ENCODE results near the gene SSX2IP. TPM values are rescaled to one million over a fixed set of nuclear protein-coding genes. Genes with fewer than 3 reads are reported as not detected.
A peak's percentile ranks its signal among the peaks of the same experiment; 100 is the strongest.

SSX2IP gene
- 10 to 100 TPM; 10.7 to 25.2 TPM for total RNA-seq

GRCh38 chr1:84690397-84691121, at the start of gene SSX2IP:
Gene SSX2IP, minus strand, starts transcription at chr1:84690461. Its CDS starts 19,242 bp downstream, at chr1:84671219.
- intact Hi-C loops (cut with DNase I): no loop called here
- TF ChIP-seq POLR2AphosphoS5 (IDR thresholded peaks at IDR 0.05): peak; percentile 79
- peak; percentile 51 for TF ChIP-seq POLR2A (IDR thresholded peaks at IDR 0.05)
- peak in 1 of 4 experiments; percentile 7 for TF ChIP-seq CTCF (IDR thresholded peaks at IDR 0.05)
- peak; percentile 98 for DNase-seq (ENCODE audit: low spot score)
- H3K36me3 ChIP-seq: no peaks in the 10 kb centered on the region
- no peaks in the 10 kb centered on the region for H3K27me3 ChIP-seq (replicated peaks; ENCODE audit: insufficient read depth)
- no peaks in the 10 kb centered on the region for H3K9me3 ChIP-seq
- H3K4me3 ChIP-seq: peak within 1 kb of the TSS; percentile 85 to 90
- no peaks in the 10 kb centered on the region for H3K4me1 ChIP-seq (replicated peaks)
- H3K27ac ChIP-seq: peak within 1 kb of the TSS; percentile 81 to 90
- under 1% methylated on average over 59 of the region's 68 CpGs for WGBS

GRCh38 chr1:84738237-84738636, 48.0 kb upstream of the SSX2IP start:
- H3K27me3 ChIP-seq (replicated peaks; ENCODE audit: insufficient read depth): no peaks in the 10 kb centered on the region
- WGBS: 95% methylated on average over 13 of the region's 13 CpGs
- no peaks in the 10 kb centered on the region for H3K9me3 ChIP-seq
- H3K4me1 ChIP-seq (replicated peaks): no peaks in the 10 kb centered on the region
- H3K36me3 ChIP-seq: no peaks in the 10 kb centered on the region
- DNase-seq (ENCODE audit: low spot score): no peak
- H3K4me3 ChIP-seq: no peak overlapping the region
- intact Hi-C loops (cut with DNase I): no loop called here
- TF ChIP-seq POLR2A (IDR thresholded peaks at IDR 0.05) (no peak), POLR2AphosphoS5 (IDR thresholded peaks at IDR 0.05) (no peak), CTCF (IDR thresholded peaks at IDR 0.05) (no peak)
- H3K27ac ChIP-seq: no peak overlapping the region

- Histone ChIP-seq H3K36me3 (no peaks in the 10 kb centered on the region), H3K4me3 (no peak overlapping the region), H3K27me3 (replicated peaks; ENCODE audit: insufficient read depth) (no peaks in the 10 kb centered on the region), H3K9me3 (no peaks in the 10 kb centered on the region), H3K4me1 (replicated peaks) (no peaks in the 10 kb centered on the region), H3K27ac (no peak overlapping the region)
- TF ChIP-seq POLR2AphosphoS5 (IDR thresholded peaks at IDR 0.05) (peak; percentile 15), POLR2A (IDR thresholded peaks at IDR 0.05) (no peak), CTCF (IDR thresholded peaks at IDR 0.05) (no peak)
- no peak for DNase-seq (ENCODE audit: low spot score)
- WGBS: 30% methylated on average over 4 of the region's 4 CpGs
- intact Hi-C loops (cut with DNase I): no loop called here
Measured at GRCh38 chr1:84737590-84737989, 47.3 kb upstream of the SSX2IP start.

- TF ChIP-seq CTCF (IDR thresholded peaks at IDR 0.05): no peak
- TF ChIP-seq POLR2AphosphoS5 (IDR thresholded peaks at IDR 0.05): no peak
- TF ChIP-seq POLR2A (IDR thresholded peaks at IDR 0.05): no peak
Measured at GRCh38 chr1:84736944-84737343, 46.7 kb upstream of the SSX2IP start.

GRCh38 chr1:84736445-84736844, 46.2 kb upstream of the SSX2IP start:
- Histone ChIP-seq H3K36me3 (no peaks in the 10 kb centered on the region), H3K27me3 (replicated peaks; ENCODE audit: insufficient read depth) (no peaks in the 10 kb centered on the region), H3K9me3 (no peaks in the 10 kb centered on the region), H3K4me1 (replicated peaks) (no peaks in the 10 kb centered on the region), H3K4me3 (no peak overlapping the region), H3K27ac (no peak overlapping the region)
- TF ChIP-seq CTCF (IDR thresholded peaks at IDR 0.05) (no peak), POLR2AphosphoS5 (IDR thresholded peaks at IDR 0.05) (no peak), POLR2A (IDR thresholded peaks at IDR 0.05) (no peak)
- DNase-seq (ENCODE audit: low spot score): no peak
- intact Hi-C loops (cut with DNase I): no loop called here

More at GRCh38 chr1:84736944-84737343, 46.7 kb upstream of the SSX2IP start:
- H3K27me3 ChIP-seq (replicated peaks; ENCODE audit: insufficient read depth): no peaks in the 10 kb centered on the region
- intact Hi-C loops (cut with DNase I): no loop called here
- H3K36me3 ChIP-seq: no peaks in the 10 kb centered on the region
- DNase-seq (ENCODE audit: low spot score): no peak
- H3K27ac ChIP-seq: no peak overlapping the region
- no peak overlapping the region for H3K4me3 ChIP-seq
- no peaks in the 10 kb centered on the region for H3K4me1 ChIP-seq (replicated peaks)
- H3K9me3 ChIP-seq: no peaks in the 10 kb centered on the region
- WGBS: 96% methylated on average over 3 of the region's 3 CpGs

Measured in prostate gland (tissue), 2 donors.